OCI-LY3 (cell line): ENCODE measurements around the gene RASGRF2.

Experiments
- CTCF ChIP-seq: fragments of 200-600, 300-600 bp; sonication (generic); IDR thresholded peaks from 2 replicates; pipeline ENCODE4 v1.5.1; 2014; ENCODE audit warnings: antibody characterized with exemption, low read length, low read depth
- EZH2phosphoT487 ChIP-seq: fragments of 200-600 bp; shearing (Covaris generic); IDR thresholded peaks from 2 replicates; pipeline ENCODE4 v1.6.1; 2018; ENCODE audit warnings: antibody characterized with exemption, mixed run types, low read depth

GRCh38 chr5:81078930-81079329 lies 118.8 kb downstream of the RASGRF2 start:
- no peak for TF ChIP-seq CTCF
- no peak for TF ChIP-seq EZH2phosphoT487
